ENCODE measurements around the gene HGS.

The HGS gene

GRCh38 chr17:81656118-81656743, 27.6 kb upstream of the HGS start, which contains the start of gene PDE6G:
Gene PDE6G (minus strand): TSS chr17:81656542. CDS start chr17:81653305, 3,237 bp downstream.
- no peak for DNase-seq

GRCh38 chr17:81656835-81657234, 27.0 kb upstream of the HGS start:
- no peak for DNase-seq

- no peak for DNase-seq
Observed at GRCh38 chr17:81659038-81659437, 24.8 kb upstream of the HGS start.

DNA sequence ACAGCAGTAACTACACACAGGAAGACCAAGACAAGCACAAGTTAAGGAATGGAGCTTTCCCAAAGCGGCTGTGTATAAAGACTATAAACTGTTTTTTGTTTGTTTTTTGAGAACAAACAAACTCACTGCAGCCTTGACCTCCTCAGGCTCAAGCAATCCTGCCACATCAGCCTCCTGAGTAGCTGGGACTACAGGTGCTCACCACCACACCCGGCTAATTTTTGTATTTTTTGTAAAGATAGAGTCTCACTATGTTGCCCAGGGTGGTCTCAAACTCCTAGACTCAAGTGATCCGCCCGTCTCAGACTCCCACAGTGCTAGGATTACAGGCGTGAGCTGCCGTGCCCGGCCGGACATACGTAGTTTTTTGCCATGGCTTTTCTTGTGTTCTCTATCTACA, 23.4 kb upstream of the HGS start:
- no peak for DNase-seq

DNA sequence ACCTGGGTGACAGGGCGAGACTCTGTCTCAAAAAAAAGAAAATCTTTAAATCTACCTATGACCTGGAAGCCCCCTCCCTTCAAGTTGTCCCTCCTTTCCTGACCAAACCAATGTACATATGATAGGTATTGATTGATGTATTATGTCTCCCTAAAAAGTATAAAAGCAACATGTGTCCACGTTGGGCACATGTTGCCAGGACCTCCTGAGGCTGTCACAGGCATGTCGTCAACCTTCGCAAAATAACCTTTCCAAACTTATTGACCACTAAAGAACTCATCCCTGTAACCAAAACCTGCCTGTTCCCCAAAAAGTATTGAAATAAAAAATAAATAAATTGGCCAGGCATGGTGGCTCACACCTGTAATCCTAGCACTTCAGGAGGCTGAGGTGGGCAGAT, 21.8 kb upstream of the HGS start:
- no peak for DNase-seq

GRCh38 chr17:81664051-81664470, 19.8 kb upstream of the HGS start:
- no peak for DNase-seq

DNA sequence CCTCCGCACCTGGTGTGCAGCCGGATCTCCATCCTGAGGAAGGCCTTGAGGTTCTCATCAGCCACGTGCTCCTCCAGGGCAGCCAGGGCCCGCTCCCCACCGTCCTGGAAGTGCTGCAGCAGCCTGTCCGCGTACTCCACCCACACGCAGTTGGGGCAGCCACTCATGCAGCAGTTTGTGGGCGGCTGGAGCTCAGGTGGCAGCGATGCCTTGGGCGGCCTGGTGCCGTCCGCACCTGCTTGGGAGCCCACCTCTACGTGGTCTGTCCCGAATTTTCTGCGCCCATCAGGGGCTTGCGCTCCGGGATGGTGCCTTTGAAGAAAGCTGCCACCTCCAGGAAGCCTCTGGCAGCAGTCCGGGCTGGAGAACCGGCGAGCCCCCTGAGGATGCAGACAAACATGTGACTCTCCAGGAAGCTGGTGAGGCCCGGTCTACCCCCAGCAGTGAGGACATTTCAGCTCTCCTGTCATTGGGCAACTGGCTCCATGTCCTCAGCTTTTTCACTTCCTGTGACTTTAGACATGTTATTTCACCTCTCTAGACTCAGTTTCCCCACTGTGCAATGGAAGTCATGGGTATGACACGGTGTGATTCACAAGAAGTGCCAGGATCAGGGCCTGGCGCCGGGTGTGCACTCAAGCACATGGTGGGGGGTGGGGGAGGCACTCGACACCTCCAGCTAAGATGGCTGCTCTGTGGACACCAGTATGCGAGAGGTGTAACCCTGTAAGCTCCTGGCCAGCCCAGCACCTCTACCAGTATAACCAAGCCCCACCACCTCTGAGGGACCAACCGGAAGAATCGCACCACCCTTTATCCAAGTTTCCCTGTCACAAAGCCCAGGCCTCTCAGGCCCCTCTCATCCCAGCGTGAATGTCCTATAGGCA, 18.4 kb upstream of the HGS start:
- peak; percentile 16 to 25 (median 22) for DNase-seq

- peak in 1 of 4 experiments; percentile 38 for DNase-seq
Observed at GRCh38 chr17:81666092-81666341, 17.8 kb upstream of the HGS start.

GRCh38 chr17:81666342-81667191, 17.2 kb upstream of the HGS start, which contains the start of the genes CCDC137 and OXLD1:
Gene CCDC137 (plus strand): TSS chr17:81666737. CDS start chr17:81666767, 30 bp downstream.
Gene OXLD1 (minus strand): TSS chr17:81666605. CDS start chr17:81666577, 28 bp downstream.
- DNase-seq: peak; percentile 70 to 90 (median 86)

GRCh38 chr17:81667754-81668153, 16.1 kb upstream of the HGS start:
- DNase-seq: no peak

GRCh38 chr17:81672504-81672903, 11.3 kb upstream of the HGS start:
- DNase-seq: no peak

- no peak for DNase-seq
Observed at GRCh38 chr17:81672954-81673353, 10.9 kb upstream of the HGS start.

DNA sequence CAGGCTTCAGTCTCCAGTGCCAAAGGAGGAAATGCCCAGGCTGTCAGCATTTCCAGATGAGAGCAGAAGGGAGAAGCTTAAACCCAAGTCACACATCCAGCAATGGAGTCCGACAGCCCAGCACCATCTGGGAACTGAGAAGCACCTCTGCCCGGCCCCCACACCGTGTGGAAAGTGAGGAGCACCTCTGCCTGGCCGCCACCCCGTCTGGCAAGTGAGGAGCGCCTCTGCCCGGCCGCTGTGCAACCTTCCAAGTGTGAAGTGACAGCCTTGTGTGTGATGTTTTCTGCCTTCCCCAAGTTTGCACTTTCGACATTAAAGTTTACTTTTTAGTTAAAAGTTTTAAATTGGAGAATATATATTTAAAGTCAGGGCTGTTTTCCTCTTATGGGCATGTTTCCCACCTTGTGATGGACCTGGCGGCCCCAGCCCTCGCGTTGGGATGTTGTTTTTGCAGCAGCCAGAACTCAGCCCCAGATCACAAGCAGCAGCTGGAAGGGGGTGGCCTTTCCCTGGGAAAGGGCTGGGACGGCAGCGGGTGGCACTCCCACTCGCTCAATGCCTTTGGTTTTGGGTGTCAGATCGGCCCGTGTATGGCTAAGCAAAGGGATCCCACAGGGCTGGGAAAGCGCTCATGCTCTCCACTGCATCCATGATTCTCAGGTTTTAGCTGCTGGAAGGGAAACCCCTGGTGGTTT, 10.1 kb upstream of the HGS start:
- DNase-seq: no peak

- peak in 1 of 4 experiments; percentile 16 for DNase-seq
Observed at GRCh38 chr17:81675515-81676221, 8.1 kb upstream of the HGS start.

- DNase-seq: no peak
Observed at GRCh38 chr17:81676906-81677305, 6.9 kb upstream of the HGS start.

- no peak for DNase-seq
Observed at GRCh38 chr17:81680150-81680549, 3.7 kb upstream of the HGS start.

DNA sequence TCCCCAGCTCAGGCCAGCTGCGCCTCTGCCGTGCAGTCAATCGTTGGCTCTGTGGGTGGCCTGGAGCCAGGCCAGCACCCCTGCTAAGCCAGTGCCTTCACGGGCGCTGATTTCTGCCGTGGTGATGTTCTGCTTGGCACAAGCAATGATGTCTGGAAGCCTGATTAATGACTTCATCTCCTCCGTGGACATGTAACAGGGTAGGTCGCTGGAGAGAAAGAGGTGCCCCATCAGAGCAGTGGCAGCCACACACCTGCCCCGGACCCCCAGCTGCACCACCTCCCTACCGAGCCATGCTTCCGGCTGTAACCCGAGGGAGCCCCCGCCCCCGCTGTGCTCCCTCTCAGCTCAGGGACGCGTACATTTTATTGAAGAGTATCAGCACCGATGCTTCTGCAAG, 2.1 kb upstream of the HGS start:
- no peak for DNase-seq

DNA sequence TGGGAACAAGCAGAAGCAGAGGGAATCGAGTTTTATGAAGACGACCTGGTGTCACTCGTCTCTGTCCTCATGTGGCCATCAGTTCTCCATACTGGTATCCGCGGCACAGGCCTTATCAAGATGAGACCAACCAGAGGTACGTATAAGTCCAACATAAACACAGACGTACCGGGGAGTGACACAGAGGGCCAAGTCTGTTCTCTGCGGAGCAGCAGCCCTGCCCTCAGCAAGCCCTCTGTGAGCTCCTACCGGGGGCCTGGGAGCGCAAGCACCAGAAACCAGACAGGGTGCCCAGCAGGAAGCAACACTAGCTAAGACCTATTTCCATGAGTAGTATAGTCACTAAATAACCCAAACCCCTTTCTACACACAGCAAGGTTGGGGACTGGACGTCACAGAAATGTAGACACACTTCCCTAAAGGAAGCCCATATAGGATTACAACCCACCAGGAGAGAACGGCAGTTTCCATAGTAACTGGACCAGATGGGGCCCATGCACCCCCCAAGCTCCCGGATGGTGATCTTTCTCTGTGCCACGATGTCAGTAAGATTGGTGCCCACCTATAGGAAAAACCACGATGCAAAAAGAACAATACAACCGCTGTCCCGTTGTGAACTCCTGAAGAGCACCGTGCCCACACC, 1.1 kb upstream of the HGS start:
- DNase-seq: no peak

- DNase-seq: no peak
Observed at GRCh38 chr17:81683208-81683583, 615 bp upstream of the HGS start.

DNA sequence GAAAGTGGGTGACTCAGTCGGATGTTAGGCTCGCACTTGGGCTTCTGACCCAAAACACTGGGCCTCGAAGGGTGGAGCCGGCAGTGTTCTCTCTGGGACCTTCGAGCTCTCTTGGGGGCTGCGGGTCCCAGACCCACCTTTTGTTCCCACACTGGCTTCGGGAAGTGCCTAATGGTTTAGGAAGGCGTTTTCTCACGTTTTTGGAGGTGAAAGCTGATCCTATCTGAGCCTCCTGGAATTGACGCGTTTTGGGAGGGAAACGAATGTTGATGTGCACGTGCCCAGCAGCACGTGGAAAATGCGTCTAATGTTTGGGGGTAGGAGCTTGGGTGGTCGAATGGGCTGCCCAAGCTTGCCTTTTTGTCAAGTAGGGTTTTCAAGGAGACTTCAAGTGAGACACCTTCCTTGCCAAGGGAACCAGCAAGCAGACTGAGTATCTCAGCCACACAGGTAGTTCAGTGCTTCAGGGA, 666 bp downstream of the HGS start:
- no peak for DNase-seq

GRCh38 chr17:81685108-81685507, 1.3 kb downstream of the HGS start:
- no peak for DNase-seq

Data from activated naive CD4-positive, alpha-beta T cell (primary cell).